Left forelimb (tissue), 1 donor: Measurements from ENCODE around the gene GLIS1.
"Not testable (repeated sequence)": the region's sequence is repeated elsewhere in the genome, so short reads cannot be mapped to it uniquely, and the experiment has no call there.

Source experiments
- DNase-seq: peaks from one replicate; pipeline ENCODE4 v3.0.0-alpha.2; 2018; ENCODE audit warnings: low spot score

Gene GLIS1

DNA sequence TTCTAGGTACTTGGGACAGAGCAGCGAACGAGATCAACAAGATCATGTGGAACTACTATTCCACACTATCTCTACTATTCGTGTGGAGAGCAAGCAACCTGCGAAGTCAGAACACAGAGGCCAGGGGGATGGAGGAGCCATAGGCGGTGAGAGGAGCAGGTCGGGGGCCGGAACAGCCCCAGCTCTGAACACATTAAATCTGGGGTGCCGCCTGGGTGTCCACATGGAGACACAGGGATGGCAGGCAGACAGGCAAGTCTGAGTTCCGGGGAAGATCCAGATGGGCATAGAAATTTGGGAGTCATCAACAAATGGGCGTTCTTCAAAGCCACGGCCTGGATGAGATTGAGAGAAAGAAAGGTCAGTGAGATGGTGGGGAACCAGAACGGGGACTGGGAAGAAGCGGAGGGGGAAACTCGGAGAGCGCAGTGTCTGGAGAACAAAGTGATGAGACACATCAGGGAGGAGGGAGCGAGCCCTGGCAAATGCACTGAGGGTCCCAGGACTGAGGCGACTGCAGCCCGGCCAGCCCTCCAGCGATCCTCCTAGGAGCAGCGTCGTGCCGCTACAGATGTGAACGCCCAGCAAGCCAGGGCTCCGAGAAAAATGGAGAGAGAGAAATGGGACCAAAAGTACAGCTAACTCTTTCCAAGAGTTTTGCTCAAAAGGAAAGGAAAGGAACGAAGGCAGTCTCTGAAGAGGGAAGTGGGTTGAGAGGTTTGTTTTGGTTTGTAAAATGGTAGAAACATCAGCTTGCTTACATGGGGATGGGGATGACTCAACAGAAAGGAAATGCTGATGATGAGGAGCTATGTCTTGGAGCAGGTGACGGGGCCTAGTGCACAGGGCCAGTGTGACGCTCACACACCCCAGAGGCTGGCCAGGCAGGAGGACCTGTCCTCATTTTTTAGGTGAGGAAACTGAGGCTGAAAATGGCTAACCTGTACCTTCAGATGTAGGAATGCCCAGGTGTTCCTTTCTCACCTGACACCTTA is 84.5 kb downstream of the GLIS1 start:
- no peak for DNase-seq

DNA sequence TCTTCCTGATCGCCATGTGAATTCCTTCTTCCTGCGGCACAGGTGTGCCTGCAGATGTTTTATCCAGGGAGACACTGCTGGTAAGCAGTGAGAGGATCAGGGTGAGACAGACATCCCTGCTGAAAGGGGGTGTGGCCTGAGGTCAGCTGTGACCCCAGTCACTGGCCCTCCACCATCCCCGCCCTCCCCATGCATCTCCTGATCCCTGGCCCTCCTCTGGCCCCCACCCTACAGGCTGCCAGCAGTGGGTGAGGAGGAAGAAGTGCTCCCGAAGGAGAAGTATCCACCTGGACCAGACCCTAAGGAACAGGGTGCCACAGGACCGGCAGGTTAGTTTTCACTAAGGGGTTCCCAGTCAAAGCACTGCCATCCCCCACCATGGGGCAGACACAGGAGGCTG is 85.3 kb downstream of the GLIS1 start:
- no peak for DNase-seq

DNA sequence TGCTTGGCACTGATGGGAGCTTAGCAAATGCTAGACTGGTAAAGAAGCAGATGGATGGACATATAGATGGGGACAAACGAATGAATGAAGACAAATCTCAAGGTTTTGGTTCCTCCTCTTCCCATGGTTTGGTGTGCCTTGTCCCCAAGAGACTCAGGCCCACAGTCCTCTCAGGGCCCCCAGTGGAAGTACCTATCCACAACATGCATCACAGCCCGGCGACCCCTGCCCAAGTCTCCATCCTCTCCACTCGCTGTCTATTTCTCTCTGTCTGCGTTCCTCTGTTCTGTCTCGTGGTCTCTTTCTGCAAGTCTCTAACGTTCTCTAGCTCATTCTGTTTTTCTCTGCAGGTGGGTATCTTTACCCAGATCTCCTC is 85.8 kb downstream of the GLIS1 start:
- DNase-seq = no peak

DNA sequence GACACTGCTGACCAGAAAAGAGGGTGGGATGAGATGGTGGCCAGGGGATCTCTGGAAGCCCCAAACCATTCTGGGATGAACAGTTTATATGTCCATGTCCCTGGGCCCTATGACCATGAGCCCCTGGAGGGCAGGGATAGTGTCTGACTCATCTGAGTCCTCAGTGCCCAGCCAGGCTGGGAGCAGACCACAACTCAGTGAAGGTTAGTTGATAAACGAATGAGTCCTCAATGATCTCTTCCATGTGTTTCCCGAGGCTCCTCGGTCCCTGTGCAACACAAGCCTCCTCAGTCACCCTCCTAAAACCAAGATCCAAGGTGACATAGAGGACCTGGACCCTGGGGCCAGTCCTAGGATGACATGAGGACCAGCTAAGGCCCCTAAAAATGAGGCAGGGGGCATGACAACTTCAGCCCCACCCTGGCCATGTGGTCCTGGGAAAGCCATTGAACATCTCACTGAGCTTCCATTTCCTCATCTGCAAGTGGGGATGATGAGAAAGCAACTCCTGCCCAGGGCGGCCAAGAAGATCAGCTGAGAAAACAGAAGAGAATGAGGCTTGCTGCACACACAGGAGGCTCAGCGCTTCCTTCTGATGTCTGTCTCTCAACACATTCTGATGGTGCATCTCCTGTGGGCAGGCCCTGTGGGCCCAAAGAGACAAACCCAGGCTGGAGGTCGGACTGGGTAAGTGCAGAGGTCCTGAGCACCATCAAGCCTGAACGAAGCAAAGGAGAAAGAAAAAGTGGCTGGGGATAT is 86.3 kb downstream of the GLIS1 start:
- no peak for DNase-seq

DNA sequence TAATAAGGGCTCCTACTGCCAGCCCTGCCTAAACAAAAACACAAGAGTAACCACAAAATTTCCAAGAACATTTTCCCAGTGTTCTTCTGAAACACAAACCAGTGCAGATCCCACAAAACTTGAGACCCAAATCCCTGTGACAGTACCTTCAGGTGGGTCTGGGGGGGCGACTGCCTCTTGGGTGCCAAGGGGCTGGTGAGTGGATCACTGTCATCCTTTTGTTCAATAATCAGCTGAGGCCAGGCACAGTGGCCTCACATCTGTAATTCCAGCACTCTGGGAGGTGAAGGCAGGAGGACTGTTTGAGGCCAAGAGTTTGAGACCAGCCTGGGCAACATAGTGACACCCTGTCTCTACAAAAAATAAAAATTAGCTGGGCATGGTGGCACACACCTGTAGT is 87.6 kb downstream of the GLIS1 start:
- no peak for DNase-seq

DNA sequence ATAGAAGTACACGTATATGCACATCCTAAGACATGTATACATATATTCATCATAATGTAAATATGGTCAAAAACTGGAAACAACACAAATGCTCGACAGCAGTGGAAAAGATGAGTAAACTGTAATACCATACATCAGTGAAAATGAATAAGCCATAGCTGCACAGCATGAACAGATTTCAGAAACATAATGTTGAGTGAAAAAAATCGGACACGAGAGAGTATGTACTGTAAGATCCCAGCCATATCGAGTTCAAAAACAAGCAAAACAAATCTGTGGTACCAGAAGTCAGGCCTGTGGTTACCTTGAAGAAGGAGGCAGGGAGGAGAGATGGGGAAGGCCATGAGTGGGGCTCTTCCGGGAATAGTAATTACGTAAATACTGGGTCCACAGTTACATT is 90.4 kb downstream of the GLIS1 start:
- no peak for DNase-seq

DNA sequence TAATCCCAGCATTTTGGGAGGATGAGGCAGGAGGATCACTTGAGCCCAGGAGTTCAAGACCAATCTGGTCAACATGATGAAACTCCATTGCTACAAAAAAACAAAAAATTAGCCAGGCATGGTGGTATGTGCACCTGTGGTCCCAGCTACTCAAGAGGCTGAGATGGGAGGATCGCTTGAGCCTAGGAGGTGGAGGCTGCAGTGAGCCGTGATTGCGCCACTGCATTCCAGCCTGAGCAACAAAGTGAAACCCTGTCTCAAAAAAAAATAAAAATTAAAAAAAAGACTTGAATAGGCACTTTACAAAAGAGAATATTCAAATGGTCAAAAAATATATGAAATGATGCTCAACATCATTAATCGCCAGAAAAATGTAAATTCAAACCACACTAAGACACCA is 91.0 kb downstream of the GLIS1 start:
- not testable (repeated sequence) for DNase-seq

DNA sequence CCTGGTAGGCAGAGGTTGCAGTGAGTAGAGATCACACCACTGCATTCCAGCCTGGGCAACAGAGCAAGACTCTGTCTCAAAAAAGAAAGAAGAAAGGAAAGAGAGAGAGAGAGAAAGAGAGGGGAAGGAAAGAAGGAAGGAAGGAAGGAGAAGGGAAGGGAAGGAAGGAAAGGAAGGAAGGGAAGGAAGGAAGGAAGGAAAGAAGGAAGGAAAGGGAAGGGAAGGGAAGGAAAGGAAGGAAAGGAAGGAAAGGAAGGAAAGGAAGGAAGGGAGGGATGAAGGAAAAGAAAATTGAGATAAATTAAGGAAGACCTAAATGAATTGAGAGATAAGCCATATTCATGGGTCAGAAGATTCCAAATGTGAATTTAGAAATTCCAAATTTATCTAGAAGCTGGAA is 92.2 kb downstream of the GLIS1 start:
- DNase-seq = no peak

DNA sequence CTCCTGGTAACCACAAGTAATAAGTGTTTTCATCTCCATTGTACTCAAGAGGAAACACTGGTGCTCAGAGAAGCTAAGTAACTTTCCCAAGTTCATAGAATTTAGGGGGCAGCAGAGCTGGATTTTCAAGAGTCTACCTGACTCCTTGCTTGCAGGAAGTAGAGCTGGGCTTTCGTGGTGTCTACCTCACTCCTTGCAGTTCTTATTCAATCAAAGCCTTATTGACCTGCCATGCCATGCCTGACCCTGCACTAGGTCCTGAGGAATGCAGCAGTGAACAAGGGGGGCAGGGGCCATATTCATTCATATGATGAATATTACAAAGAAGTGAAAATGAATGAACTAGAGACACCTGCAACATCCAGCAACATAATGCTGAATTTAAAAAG is 93.3 kb downstream of the GLIS1 start:
- no peak for DNase-seq

DNA sequence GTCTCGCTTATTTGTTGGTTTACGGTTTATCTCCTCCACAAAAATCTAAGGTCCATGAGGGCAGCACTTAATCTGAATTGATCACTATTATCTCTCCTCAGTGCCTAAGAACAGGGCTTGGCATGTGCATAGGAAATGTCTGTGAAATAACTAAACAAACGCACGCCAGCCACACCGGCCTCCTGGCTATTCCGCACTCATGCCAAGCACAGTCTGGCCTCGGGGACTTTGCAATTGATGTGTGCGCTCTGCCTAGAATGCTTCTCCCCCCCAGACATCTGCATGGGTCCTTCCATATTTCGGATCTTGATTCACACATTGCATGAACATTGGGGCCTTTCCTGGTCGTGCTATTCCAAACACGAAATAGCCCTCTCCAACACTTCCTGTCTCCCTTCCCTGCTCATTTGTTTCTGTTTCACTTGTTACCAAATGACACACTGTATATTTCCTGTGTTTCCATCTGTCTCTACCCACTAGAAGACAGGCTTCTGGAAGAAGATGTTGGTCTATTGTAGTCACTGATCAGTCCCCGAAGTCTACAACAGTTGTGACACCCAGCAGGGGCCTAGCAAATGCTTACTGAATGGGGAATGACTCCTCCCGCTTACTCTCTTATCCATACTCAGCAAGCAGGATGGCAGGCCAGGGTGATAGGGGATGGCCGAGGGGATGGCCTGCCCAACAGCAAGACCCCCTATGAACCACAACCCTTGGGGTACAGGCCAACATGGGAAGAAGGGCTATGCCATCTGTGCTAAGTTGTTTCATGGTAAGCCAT is 93.9 kb downstream of the GLIS1 start:
- peak; percentile 40 for DNase-seq

DNA sequence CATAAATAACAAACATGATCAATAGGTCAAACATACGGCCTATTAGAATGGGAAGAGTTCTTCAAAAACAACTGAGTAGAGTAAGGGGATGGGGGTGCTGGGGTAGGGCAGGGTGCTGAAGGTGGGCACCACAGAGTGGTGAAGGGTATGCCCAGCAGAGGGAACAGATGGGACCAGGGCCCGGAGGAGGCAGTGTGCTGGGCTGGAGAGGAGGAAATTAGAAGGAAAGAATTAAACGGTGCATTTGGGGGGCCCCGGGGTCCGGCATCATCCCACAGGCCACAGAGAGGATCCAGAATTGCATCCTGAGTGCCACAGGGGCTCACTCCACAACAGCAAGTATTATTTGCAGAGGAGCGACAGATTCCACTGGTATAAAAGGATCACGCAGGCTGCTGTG is 94.5 kb downstream of the GLIS1 start:
- DNase-seq = peak; percentile 12

DNA sequence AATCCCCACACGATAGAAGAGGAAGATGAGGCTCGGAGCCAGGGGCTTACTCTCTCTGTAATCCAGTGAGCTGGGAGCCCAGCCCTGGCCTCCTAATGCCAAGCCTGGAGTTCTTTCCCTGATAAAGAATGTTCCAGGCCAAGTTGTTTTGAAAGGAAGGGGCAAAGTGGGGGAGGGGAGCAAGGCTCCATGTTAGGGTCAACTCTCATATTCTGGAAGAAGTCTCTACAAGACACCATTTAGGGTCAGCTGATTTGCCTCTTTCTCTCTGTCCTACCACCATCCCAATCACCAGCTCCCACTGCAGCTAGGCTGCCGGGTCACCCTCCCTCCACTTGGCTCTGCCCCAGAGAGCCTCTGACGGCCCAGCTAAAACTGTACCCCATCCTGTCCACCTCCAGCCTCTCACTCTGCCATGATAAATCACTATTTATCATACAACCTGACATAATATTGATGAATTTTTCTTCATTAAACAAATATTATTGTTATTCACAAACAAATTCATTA is 95.0 kb downstream of the GLIS1 start:
- DNase-seq = peak; percentile 20

DNA sequence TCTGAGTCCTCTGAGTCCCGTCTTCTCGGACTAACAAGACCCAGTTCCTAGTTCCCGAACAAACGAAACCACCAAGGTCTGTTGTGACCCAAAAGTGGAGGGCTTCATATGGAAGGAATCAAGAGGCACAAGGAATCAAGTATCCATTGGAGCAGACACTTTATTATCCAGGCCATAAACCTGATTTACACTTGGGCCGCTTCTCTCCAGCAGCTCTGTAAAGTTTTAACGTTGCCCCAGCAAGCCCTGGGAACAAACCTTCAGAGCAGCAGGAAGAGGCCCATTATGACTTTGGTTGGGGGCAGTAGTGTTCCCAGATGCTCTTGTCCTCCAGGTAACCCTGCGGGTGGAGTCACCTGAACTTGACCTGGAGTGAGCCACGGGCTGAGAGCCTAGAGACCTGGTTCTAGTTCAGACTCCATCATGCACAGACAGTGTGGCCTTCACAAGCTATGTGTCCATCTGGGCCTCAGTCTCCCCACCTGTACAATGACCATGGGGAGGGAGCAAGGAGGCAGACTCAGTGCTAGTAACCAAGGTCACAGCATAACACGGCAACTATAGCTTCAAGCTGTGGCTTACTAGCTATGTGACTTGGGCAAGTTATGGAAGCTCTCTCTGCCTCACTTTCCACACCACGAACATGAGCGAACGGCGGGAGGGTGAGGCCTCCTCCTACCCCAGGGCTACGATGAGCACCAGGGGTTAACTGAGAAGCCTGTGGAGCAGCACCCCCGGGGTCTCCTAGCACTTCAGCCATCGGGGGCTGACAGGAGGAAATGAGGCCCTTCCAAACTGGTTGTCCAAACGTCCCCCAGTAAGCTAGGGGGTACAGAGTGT is 95.7 kb downstream of the GLIS1 start:
- DNase-seq = peak; percentile 61

DNA sequence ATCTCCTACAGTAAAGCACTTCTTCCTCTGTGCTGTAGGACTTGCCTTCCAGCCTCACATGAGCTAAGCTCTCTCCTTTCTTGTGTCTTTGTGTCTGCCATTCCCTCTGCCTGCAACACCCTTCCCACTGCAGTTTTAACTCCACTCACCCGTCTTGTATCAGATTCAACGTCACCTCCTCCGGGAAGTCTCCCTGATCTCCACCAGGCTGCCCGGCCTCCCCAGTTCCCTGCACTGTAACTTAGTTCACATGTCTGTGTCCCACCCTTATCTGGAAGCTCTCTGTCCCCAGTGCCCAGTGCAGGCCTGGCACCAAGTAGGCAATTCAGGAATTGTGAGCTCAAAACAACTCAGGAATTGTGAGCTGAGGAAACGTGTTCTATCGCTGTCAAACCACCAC is 96.4 kb downstream of the GLIS1 start:
- DNase-seq = no peak

DNA sequence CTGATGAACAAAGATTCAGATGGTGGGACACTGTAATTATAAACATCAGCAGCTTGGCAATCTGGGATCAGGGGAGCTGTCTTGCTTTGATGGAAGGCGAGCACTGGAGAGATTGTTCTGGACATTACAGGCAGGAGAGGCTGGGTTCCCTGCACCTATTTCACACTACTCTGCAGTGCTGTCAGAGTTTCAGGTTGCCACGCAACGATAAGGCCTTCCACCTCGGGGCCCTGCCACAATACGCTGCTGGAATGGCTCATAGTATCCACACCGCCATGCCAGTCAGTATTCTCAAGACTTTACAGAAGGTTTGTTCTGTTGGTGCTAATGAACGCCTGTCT is 96.8 kb downstream of the GLIS1 start:
- DNase-seq = no peak

DNA sequence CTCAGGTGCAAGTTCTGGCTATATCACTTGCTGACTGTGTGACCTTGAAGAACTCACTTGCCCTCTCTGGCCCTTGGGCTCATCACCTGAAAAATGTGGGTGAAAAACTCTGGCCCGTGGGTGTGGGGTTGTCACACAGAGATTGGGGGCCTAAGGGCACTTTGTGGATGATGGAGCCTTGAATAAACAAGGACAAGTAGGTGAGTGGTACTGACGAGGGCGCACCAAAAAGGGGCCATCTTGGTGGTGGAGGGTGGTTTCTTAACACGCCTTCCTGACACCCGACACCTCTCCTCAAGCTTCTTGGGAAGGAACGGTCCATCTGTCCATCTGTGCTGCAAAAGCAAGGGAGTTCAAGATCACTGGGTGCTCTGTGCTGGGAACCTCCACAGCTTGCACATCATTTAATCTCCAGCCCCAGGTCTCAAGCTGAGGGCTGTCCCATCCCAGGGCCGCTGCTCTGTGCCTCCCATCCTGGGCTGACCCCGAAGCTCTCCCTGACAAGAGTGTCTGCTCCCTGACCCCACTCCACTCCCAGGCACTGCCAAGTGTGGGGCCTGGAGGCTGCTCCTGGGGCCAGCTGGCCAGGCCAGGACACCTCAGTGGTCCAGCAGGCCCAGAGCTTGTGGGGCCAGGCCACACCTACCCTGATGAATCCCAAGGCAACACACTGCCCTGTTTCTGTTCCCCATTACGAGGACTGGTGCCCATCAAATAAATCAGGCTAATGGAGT is 97.3 kb downstream of the GLIS1 start:
- peak; percentile 58 for DNase-seq

DNA sequence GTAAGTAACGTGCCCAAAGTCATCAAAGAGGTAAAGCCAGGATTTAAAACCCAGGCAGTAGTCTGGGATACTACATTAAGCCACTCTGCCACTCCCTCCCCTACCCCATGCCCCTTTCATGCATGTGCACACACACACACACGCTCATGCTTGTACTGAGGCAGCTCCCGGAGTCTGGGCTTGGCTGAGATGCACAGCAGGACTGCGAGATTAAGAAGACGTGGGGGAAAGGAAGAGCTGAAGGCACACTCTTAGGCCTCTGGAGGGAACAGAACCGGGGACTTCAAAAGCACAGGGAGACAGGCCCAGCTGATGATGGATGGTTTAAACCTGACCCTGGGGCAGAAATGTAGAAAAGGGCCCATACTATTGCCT is 98.3 kb downstream of the GLIS1 start:
- DNase-seq = peak; percentile 45

DNA sequence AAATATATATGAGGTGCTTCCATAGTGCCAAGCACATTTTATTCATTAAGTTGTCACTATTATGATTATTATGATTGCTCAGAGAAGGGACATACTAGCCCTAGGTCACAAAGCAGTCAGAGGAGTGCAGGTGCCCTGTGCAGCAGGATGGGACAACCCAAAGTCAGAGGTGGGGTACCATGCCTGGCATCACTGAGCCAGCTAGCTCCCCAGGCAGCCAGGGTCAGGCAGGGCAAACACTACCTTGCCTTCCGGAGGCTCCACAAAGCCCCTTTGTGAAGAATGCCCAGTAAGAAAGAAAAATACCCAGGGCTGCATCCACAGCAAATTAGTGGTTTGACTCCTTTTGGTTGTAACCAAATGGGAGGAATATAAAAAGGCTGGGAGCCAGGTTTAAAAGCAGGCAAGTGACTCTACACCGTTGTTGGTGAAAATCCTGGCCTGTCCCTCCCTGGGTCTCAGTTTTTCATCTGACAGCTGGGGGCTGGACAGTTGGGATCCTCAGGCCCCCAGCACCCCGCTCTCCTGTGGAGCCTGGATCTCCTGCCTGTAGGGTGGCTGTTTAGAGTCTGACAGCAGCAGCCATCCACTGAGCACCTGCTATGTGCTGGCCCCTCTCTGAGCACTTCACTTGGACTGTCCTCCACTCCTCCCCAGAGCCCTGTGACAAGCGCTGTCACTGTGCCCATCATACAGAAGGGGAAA is 98.8 kb downstream of the GLIS1 start:
- peak; percentile 45 for DNase-seq

DNA sequence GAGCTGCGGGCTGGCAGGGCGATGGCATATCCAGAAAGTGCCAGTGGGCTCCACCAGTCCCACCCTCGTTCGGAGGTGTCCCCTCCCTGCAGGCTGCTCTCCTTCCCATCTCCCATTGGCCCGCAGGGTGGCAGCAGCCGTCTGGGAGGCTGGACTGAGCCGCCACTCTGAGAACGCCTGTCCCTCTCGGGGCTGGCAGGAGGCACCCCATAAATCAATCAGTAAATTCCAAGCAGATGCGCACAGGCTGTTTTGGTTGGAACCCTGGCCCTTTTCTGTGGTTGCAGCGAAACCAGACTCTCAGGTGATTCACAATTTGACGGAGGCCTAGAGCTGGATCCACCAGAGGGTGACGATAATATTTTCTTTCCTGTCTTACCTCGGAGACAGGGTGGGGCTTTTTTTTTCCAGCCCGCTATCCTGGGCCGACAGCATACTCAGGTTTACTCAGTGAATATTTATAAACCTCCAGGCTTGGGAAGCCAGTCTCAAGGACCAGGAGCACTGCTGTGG is 99.7 kb downstream of the GLIS1 start:
- peak; percentile 49 for DNase-seq
